Thyroid gland (tissue), 4 donors: ENCODE measurements around the gene SMIM10L2A. TPM values are rescaled to one million over a fixed set of nuclear protein-coding genes. Genes with fewer than 3 reads are reported as not detected.

Experiments used
- DNase-seq, 2 donors: peaks; one replicate each; pipeline ENCODE4 v3.0.0-alpha.2; 2019
- H3K27ac ChIP-seq, 3 donors: fragments of 200-600 bp; sonication (generic); 1 replicate in 2 of 3; 2 replicates in 1 of 3; pipeline ENCODE4 v1.5.1; 2016 to 2019; ENCODE audit warnings: mild to moderate bottlenecking in 1 of 3, moderate library complexity in 1 of 3
- H3K27me3 ChIP-seq: fragments of 200-600 bp; sonication (generic); one replicate; pipeline ENCODE4 v1.5.1; 2019
- H3K36me3 ChIP-seq, 2 donors: fragments of 200-600 bp; sonication (generic); one replicate each; pipeline ENCODE4 v1.5.1; 2016 to 2019
- H3K4me1 ChIP-seq, 2 donors: fragments of 200-600 bp; sonication (generic); one replicate each; pipeline ENCODE4 v1.5.1; 2017 to 2019
- H3K4me3 ChIP-seq, 3 donors: fragments of 200-600 bp; sonication (generic); replicated peaks in 1 of 3; 1 replicate in 2 of 3; 2 replicates in 1 of 3; pipeline ENCODE4 v1.5.1; 2016; ENCODE audit warnings: mild to moderate bottlenecking in 1 of 3
- H3K9me3 ChIP-seq: fragments of 200-600 bp; sonication (generic); one replicate; pipeline ENCODE4 v1.5.1; 2017
- CTCF ChIP-seq, 6 experiments: fragments of 200-600 bp in 3 of 6; fragments of 450-650 bp in 3 of 6; sonication (generic) in 3 of 6; IDR thresholded peaks; one replicate each; pipeline ENCODE4 v1.5.1; 2016 to 2019; ENCODE audit warnings: antibody characterized with exemption in 6 of 6, mild to moderate bottlenecking in 2 of 6, inconsistent platforms in 1 of 6, moderate library complexity in 1 of 6
- POLR2A ChIP-seq, 2 donors: fragments of 450-650 bp; IDR thresholded peaks; one replicate each; pipeline ENCODE4 v1.6.1; 2017; ENCODE audit warnings: antibody characterized with exemption in 2 of 2, mild to moderate bottlenecking in 2 of 2, moderate library complexity in 1 of 2
- WGBS, 2 donors: methylation state at CpG; one replicate each; pipeline ENCODE4 v1.1.5; 2017; 5-methylcytosine and 5-hydroxymethylcytosine counted together
- intact Hi-C: fragments of 100-400 bp; cut with DNase I; formaldehyde crosslinking; loops from one replicate; pipeline ENCODE4 v1.15.1; 2023
- total RNA-seq, 4 donors: library from RNA; depleted of rRNA; stranded (reverse); fragments of >200 nt; gene quantifications; one replicate each; pipeline ENCODE4 v1.2.3, GENCODE V29; 2016

The SMIM10L2A gene
- total RNA-seq, 4 donors from 2014 or later = 3.6 to 6.7 (median 4.8) TPM

GRCh38 chrX:135408794-135409193, 12.9 kb upstream of the SMIM10L2A start:
- Histone ChIP-seq H3K4me1 (peaks cover 7 to 9% of the 10 kb centered on the region in 2 donors), H3K4me3 (no peak overlapping the region), H3K9me3 (no peaks in the 10 kb centered on the region), H3K27me3 (no peaks in the 10 kb centered on the region), H3K36me3 (no peaks in the 10 kb centered on the region), H3K27ac (no peak overlapping the region)
- intact Hi-C loops = no loop called here
- no peak for DNase-seq
- no peak for TF ChIP-seq POLR2A (IDR thresholded peaks at IDR 0.05)
- no peak for TF ChIP-seq CTCF (IDR thresholded peaks at IDR 0.05)
- 90 to 96% methylated on average over 1 of the region's 1 CpG for WGBS, 2 donors

GRCh38 chrX:135410861-135411627, 10.7 kb upstream of the SMIM10L2A start:
- Histone ChIP-seq H3K4me3 (no peak overlapping the region), H3K9me3 (no peaks in the 10 kb centered on the region), H3K36me3 (no peaks in the 10 kb centered on the region), H3K4me1 (peaks cover 7 to 9% of the 10 kb centered on the region in 2 donors), H3K27ac (peak overlapping the region; percentile 5 to 53 (median 28)), H3K27me3 (no peaks in the 10 kb centered on the region)
- DNase-seq = no peak
- no peak for TF ChIP-seq POLR2A (IDR thresholded peaks at IDR 0.05)
- no peak for TF ChIP-seq CTCF (IDR thresholded peaks at IDR 0.05)
- WGBS, 2 donors = 48 to 55% methylated on average over 2 of the region's 2 CpGs
- intact Hi-C loops = no loop called here

GRCh38 chrX:135411893-135412292, 9.9 kb upstream of the SMIM10L2A start:
- intact Hi-C loops = no loop called here
- Histone ChIP-seq H3K4me1 (peaks cover 7 to 9% of the 10 kb centered on the region in 2 donors), H3K4me3 (no peak overlapping the region), H3K27ac (peak overlapping the region in 2 of 3 donors; percentile 14 to 53), H3K27me3 (no peaks in the 10 kb centered on the region), H3K36me3 (no peaks in the 10 kb centered on the region), H3K9me3 (no peaks in the 10 kb centered on the region)
- TF ChIP-seq CTCF (IDR thresholded peaks at IDR 0.05) = no peak
- no peak for TF ChIP-seq POLR2A (IDR thresholded peaks at IDR 0.05)
- 76 to 86% methylated on average over 3 of the region's 3 CpGs for WGBS, 2 donors
- DNase-seq = no peak

GRCh38 chrX:135416546-135416945, 5.2 kb upstream of the SMIM10L2A start:
- no peak overlapping the region for H3K4me3 ChIP-seq
- no peaks in the 10 kb centered on the region for H3K4me1 ChIP-seq
- no peak for DNase-seq
- no peak overlapping the region for H3K27ac ChIP-seq
- intact Hi-C loops = no loop called here
- H3K36me3 ChIP-seq = no peaks in the 10 kb centered on the region
- TF ChIP-seq CTCF (IDR thresholded peaks at IDR 0.05) (no peak), POLR2A (IDR thresholded peaks at IDR 0.05) (no peak)
- WGBS, 2 donors = 93 to 94% methylated on average over 4 of the region's 4 CpGs
- H3K9me3 ChIP-seq = no peaks in the 10 kb centered on the region
- H3K27me3 ChIP-seq = no peaks in the 10 kb centered on the region

GRCh38 chrX:135420831-135421230, 913 bp upstream of the SMIM10L2A start:
- no peak for TF ChIP-seq CTCF (IDR thresholded peaks at IDR 0.05)
- no peak for TF ChIP-seq POLR2A (IDR thresholded peaks at IDR 0.05)
- 35 to 50% methylated on average over 12 of the region's 12 CpGs for WGBS, 2 donors
- intact Hi-C loops = no loop called here
- Histone ChIP-seq H3K36me3 (no peaks in the 10 kb centered on the region), H3K9me3 (no peaks in the 10 kb centered on the region), H3K27ac (peak overlapping the region; percentile 20 to 83 (median 75)), H3K4me1 (no peaks in the 10 kb centered on the region), H3K27me3 (no peaks in the 10 kb centered on the region), H3K4me3 (no peak overlapping the region)
- peak; percentile 51 to 52 for DNase-seq
